ENCODE data around the gene PALD1.

PALD1 gene

GRCh38 chr10:70585578-70586169, 107.1 kb downstream of the PALD1 start:
- H3K4me3 ChIP-seq (ENCODE audit: low read length) = no peak overlapping the region
- no peak for TF ChIP-seq ZNF274 (IDR thresholded peaks at IDR 0.05; ENCODE audit: low read depth, low read length)

GRCh38 chr10:70586348-70586930, 107.9 kb downstream of the PALD1 start:
- H3K4me3 ChIP-seq (ENCODE audit: low read length) = no peak overlapping the region
- TF ChIP-seq ZNF274 (IDR thresholded peaks at IDR 0.05; ENCODE audit: low read depth, low read length) = no peak

GRCh38 chr10:70587045-70587658, 108.6 kb downstream of the PALD1 start:
- H3K4me3 ChIP-seq (ENCODE audit: low read length) = no peak overlapping the region
- TF ChIP-seq ZNF274 (IDR thresholded peaks at IDR 0.05; ENCODE audit: low read depth, low read length) = no peak

- H3K4me3 ChIP-seq (ENCODE audit: low read length) = no peak overlapping the region
- TF ChIP-seq ZNF274 (IDR thresholded peaks at IDR 0.05; ENCODE audit: low read depth, low read length) = no peak
These were observed 109.7 kb downstream of the PALD1 start for GRCh38 chr10:70588255-70588654.

- H3K4me3 ChIP-seq (ENCODE audit: low read length) = no peak overlapping the region
- TF ChIP-seq ZNF274 (IDR thresholded peaks at IDR 0.05; ENCODE audit: low read depth, low read length) = no peak
These were observed 110.4 kb downstream of the PALD1 start for GRCh38 chr10:70588859-70589570.

GRCh38 chr10:70589762-70590654, 111.4 kb downstream of the PALD1 start:
- no peak overlapping the region for H3K4me3 ChIP-seq (ENCODE audit: low read length)
- TF ChIP-seq ZNF274 (IDR thresholded peaks at IDR 0.05; ENCODE audit: low read depth, low read length) = no peak

GRCh38 chr10:70590655-70591416, 112.3 kb downstream of the PALD1 start:
- TF ChIP-seq ZNF274 (IDR thresholded peaks at IDR 0.05; ENCODE audit: low read depth, low read length) = no peak
- no peak overlapping the region for H3K4me3 ChIP-seq (ENCODE audit: low read length)

- H3K4me3 ChIP-seq (ENCODE audit: low read length) = no peak overlapping the region
- no peak for TF ChIP-seq ZNF274 (IDR thresholded peaks at IDR 0.05; ENCODE audit: low read depth, low read length)
These were observed 113.7 kb downstream of the PALD1 start for GRCh38 chr10:70592186-70592735.

GRCh38 chr10:70592746-70593512, 114.4 kb downstream of the PALD1 start:
- no peak overlapping the region for H3K4me3 ChIP-seq (ENCODE audit: low read length)
- TF ChIP-seq ZNF274 (IDR thresholded peaks at IDR 0.05; ENCODE audit: low read depth, low read length) = no peak

- no peak overlapping the region for H3K4me3 ChIP-seq (ENCODE audit: low read length)
- TF ChIP-seq ZNF274 (IDR thresholded peaks at IDR 0.05; ENCODE audit: low read depth, low read length) = no peak
These were observed 114.9 kb downstream of the PALD1 start for GRCh38 chr10:70593513-70593890.

- TF ChIP-seq ZNF274 (IDR thresholded peaks at IDR 0.05; ENCODE audit: low read depth, low read length) = no peak
- H3K4me3 ChIP-seq (ENCODE audit: low read length) = no peak overlapping the region
These were observed 115.6 kb downstream of the PALD1 start for GRCh38 chr10:70594161-70594560.

GRCh38 chr10:70595566-70596016, 117.0 kb downstream of the PALD1 start:
- no peak for TF ChIP-seq ZNF274 (IDR thresholded peaks at IDR 0.05; ENCODE audit: low read depth, low read length)

More at GRCh38 chr10:70595566-70596016, 117.0 kb downstream of the PALD1 start:
- H3K4me3 ChIP-seq (ENCODE audit: low read length) = no peak overlapping the region
